ENCODE data around the gene PGGT1B.

The PGGT1B gene

DNA sequence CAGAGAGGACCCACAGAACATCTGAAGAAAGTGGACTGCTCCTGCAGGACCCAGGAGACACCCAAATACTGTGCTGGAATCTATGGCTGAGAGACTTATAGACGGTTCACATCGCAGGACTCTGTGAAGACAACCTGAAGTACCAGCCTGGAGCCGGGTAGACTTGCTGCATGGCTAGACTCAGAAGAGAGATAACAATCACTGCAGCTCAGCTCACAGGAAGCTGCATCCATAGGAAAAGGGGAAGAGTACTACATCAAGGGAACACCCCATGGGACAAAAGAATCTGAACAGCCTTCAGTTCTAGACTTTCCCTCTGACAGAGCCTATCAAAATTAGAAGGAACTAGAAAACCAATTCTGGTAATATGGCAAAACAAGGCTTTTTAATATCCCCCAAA, 66.5 kb downstream of the PGGT1B start:
- no peaks in the 10 kb centered on the region for H3K9me3 ChIP-seq (ENCODE audit: control insufficient read depth, insufficient read depth, low read length)
- H3K27me3 ChIP-seq (ENCODE audit: control insufficient read depth, insufficient read depth, low read length) = no peaks in the 10 kb centered on the region
- H3K4me1 ChIP-seq (ENCODE audit: control insufficient read depth, insufficient read depth, low read length) = no peaks in the 10 kb centered on the region
- no peak overlapping the region for H3K9ac ChIP-seq (ENCODE audit: low read depth, low read length)
- no peak overlapping the region for H3K4me3 ChIP-seq (ENCODE audit: low read depth, low read length)
- H3K36me3 ChIP-seq (ENCODE audit: control insufficient read depth, insufficient read depth, low read length) = no peaks in the 10 kb centered on the region

DNA sequence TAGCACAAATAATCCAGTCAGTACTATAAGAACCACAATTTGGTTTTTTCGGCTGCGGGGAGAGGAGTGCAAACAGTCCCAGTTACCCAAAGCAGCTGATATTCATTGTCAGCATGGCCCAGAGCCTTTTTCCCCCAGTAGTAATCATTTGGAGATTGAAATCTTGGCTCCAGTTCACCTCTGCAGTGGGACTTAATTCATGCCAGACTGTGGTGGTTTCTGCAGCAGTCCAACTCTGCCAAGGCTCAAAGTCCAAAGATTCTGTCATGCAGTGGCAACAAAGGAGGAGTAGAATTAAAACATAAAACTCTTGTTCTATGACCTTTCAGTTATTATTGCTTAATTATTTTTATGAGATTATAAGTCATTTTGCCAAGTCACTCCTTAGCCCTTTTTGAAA, 68.0 kb downstream of the PGGT1B start:
- Histone ChIP-seq H3K27me3 (ENCODE audit: control insufficient read depth, insufficient read depth, low read length) (no peaks in the 10 kb centered on the region), H3K9me3 (ENCODE audit: control insufficient read depth, insufficient read depth, low read length) (no peaks in the 10 kb centered on the region), H3K4me3 (ENCODE audit: low read depth, low read length) (no peak overlapping the region), H3K4me1 (ENCODE audit: control insufficient read depth, insufficient read depth, low read length) (peaks cover 3% of the 10 kb centered on the region), H3K9ac (ENCODE audit: low read depth, low read length) (no peak overlapping the region), H3K36me3 (ENCODE audit: control insufficient read depth, insufficient read depth, low read length) (no peaks in the 10 kb centered on the region)

DNA sequence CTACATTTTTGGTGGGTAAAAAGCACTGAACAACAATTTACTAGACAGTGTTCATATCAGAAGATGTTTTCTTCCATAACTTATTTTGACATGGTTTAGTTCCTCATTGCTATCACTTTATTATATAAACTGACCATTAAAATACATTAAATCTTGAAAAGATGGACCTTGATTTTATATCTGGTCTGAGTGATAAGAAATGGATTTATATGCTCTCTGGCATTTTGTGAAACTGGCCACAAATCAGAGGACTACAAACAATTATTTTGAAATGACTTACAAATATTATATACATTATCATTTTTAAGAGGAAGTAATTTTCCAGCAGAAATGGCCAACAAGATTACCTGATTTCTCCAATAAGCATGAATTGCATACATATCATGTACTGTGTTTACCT, 69.4 kb downstream of the PGGT1B start:
- H3K36me3 ChIP-seq (ENCODE audit: control insufficient read depth, insufficient read depth, low read length) = no peaks in the 10 kb centered on the region
- no peak overlapping the region for H3K9ac ChIP-seq (ENCODE audit: low read depth, low read length)
- H3K27me3 ChIP-seq (ENCODE audit: control insufficient read depth, insufficient read depth, low read length) = no peaks in the 10 kb centered on the region
- H3K4me3 ChIP-seq (ENCODE audit: low read depth, low read length) = no peak overlapping the region
- H3K4me1 ChIP-seq (ENCODE audit: control insufficient read depth, insufficient read depth, low read length) = peaks cover 3% of the 10 kb centered on the region
- H3K9me3 ChIP-seq (ENCODE audit: control insufficient read depth, insufficient read depth, low read length) = no peaks in the 10 kb centered on the region

DNA sequence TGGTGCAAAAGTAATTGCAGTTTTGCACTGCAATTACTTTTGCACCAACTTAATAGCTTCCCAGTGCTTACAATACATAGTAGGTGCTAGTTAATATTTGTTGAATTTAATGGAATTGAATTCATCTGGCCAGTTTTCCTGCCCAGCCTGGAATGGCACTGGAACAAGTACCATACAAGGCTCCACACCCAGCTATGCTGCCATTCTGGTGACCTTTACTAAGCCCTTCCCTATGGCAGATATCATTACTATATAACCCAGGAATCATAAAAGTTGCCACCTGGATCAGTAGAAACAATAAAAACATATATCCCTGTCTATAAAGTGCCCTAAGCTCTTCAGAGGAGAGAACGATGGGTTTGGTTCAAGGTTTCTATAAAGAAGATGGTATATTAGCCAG, 70.6 kb downstream of the PGGT1B start:
- Histone ChIP-seq H3K36me3 (ENCODE audit: control insufficient read depth, insufficient read depth, low read length) (no peaks in the 10 kb centered on the region), H3K4me1 (ENCODE audit: control insufficient read depth, insufficient read depth, low read length) (peaks cover 3% of the 10 kb centered on the region), H3K9ac (ENCODE audit: low read depth, low read length) (no peak overlapping the region), H3K27me3 (ENCODE audit: control insufficient read depth, insufficient read depth, low read length) (no peaks in the 10 kb centered on the region), H3K9me3 (ENCODE audit: control insufficient read depth, insufficient read depth, low read length) (no peaks in the 10 kb centered on the region), H3K4me3 (ENCODE audit: low read depth, low read length) (no peak overlapping the region)

DNA sequence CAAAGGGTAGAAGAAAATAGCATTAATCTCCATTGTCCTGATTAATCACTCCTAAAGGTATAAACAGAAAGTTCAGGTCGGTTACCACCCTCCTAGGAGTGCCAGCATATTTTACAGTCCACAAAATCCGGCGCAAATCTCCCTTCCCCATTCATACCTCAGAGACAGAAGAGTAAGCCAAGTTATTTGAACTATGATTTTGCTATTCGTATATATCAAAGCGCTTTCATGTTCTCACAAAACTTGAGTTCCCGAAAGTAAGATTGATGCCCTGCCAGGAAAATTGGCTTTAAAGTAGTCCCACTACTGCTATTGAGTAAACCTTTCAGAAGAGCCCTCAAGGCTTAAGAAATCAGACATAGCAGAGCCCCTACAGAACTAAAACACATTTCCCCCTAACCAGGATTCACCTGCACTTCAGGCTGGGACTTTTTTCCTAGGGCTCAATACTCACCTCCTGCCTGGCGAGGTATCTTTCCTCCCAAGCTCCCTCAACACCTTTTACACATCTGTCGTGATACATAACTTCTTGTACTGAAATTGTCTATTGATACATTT, 71.1 kb downstream of the PGGT1B start:
- Histone ChIP-seq H3K36me3 (ENCODE audit: control insufficient read depth, insufficient read depth, low read length) (no peaks in the 10 kb centered on the region), H3K27me3 (ENCODE audit: control insufficient read depth, insufficient read depth, low read length) (no peaks in the 10 kb centered on the region), H3K4me3 (ENCODE audit: low read depth, low read length) (no peak overlapping the region), H3K9ac (ENCODE audit: low read depth, low read length) (no peak overlapping the region), H3K9me3 (ENCODE audit: control insufficient read depth, insufficient read depth, low read length) (no peaks in the 10 kb centered on the region), H3K4me1 (ENCODE audit: control insufficient read depth, insufficient read depth, low read length) (peaks cover 3% of the 10 kb centered on the region)

DNA sequence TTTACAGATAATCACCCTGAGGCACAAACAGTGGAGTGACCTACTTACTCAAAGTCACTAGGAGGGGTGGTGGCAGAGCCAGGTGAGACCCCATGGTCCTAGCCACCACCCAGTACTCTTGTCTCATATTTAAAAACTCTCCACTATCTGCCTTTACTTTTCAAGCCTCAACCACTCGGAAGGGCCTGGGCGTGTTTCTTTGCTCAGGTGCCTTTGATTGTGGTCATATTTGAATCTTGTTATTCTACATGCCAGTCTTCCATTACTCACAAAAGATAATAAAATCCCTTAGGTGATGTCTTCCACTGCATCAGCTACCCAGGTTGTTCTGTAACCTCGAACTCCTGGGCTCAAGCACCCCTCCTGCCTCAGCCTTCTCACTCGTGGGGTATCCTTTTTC, 72.3 kb downstream of the PGGT1B start:
- H3K4me3 ChIP-seq (ENCODE audit: low read depth, low read length) = no peak overlapping the region
- peaks cover 3% of the 10 kb centered on the region for H3K4me1 ChIP-seq (ENCODE audit: control insufficient read depth, insufficient read depth, low read length)
- H3K36me3 ChIP-seq (ENCODE audit: control insufficient read depth, insufficient read depth, low read length) = no peaks in the 10 kb centered on the region
- H3K27me3 ChIP-seq (ENCODE audit: control insufficient read depth, insufficient read depth, low read length) = no peaks in the 10 kb centered on the region
- H3K9me3 ChIP-seq (ENCODE audit: control insufficient read depth, insufficient read depth, low read length) = no peaks in the 10 kb centered on the region
- H3K9ac ChIP-seq (ENCODE audit: low read depth, low read length) = no peak overlapping the region

DNA sequence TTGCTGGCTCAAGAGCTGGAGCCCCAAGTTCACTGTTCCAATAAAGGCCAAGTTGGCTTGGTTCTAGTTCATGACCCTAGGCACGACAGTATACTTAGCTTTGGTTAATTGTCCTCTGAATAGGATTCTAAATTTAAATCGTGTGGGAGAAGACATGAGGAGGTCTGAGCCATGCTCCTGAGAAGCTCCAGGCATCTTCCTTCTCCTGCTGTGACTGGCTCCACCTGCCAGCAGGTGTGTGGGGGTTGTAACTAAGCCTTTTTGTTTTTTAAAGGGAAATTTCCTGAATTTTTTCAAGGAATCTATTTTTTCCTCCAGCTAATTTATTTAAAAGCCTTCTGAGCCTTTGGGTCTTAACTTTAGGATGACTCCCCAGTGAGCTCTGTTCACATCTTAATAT, 72.8 kb downstream of the PGGT1B start:
- Histone ChIP-seq H3K9ac (ENCODE audit: low read depth, low read length) (no peak overlapping the region), H3K4me1 (ENCODE audit: control insufficient read depth, insufficient read depth, low read length) (peaks cover 3% of the 10 kb centered on the region), H3K9me3 (ENCODE audit: control insufficient read depth, insufficient read depth, low read length) (no peaks in the 10 kb centered on the region), H3K36me3 (ENCODE audit: control insufficient read depth, insufficient read depth, low read length) (no peaks in the 10 kb centered on the region), H3K27me3 (ENCODE audit: control insufficient read depth, insufficient read depth, low read length) (no peaks in the 10 kb centered on the region), H3K4me3 (ENCODE audit: low read depth, low read length) (no peak overlapping the region)

DNA sequence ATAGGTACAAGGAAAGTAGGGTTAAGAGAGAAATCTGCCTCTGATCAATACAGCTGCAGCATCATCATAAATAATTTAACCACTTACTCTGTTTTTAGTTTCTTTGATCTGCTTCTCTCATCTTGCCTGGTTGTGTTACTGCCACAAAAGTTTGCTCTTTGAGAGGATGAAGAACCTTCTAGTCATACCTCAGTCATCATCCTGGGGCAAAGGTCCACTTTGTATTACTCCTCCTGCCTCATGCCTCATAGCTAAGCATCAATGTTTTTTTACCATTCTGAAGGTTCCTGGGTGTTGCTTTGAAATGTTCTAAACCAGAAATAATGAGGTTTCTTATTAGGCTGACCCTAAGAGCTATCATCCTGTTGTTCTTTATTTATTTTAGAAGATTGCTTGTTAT, 75.9 kb downstream of the PGGT1B start:
- Histone ChIP-seq H3K36me3 (ENCODE audit: control insufficient read depth, insufficient read depth, low read length) (no peaks in the 10 kb centered on the region), H3K4me3 (ENCODE audit: low read depth, low read length) (no peak overlapping the region), H3K27me3 (ENCODE audit: control insufficient read depth, insufficient read depth, low read length) (peaks cover 14% of the 10 kb centered on the region), H3K9me3 (ENCODE audit: control insufficient read depth, insufficient read depth, low read length) (no peaks in the 10 kb centered on the region), H3K9ac (ENCODE audit: low read depth, low read length) (no peak overlapping the region), H3K4me1 (ENCODE audit: control insufficient read depth, insufficient read depth, low read length) (peaks cover 3% of the 10 kb centered on the region)

DNA sequence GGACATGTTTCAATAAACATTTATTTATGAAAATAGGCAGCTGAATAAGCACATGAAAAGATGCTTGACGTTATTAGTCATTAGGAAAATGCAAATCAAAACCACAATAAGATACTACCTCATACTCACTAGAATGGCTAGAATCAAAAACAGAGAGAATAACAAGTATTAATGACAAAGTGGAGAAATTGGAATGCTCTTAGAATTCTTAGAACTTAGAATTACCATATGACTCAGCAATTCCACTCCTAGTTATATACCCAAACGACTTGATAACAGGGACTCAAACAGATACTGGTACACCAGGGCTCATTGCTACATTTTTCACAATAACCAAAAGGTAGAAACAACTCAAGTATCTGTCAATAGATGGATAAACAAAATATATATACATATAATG, 77.9 kb downstream of the PGGT1B start:
- Histone ChIP-seq H3K4me1 (ENCODE audit: control insufficient read depth, insufficient read depth, low read length) (no peaks in the 10 kb centered on the region), H3K36me3 (ENCODE audit: control insufficient read depth, insufficient read depth, low read length) (no peaks in the 10 kb centered on the region), H3K9ac (ENCODE audit: low read depth, low read length) (no peak overlapping the region), H3K27me3 (ENCODE audit: control insufficient read depth, insufficient read depth, low read length) (peaks cover 34% of the 10 kb centered on the region), H3K9me3 (ENCODE audit: control insufficient read depth, insufficient read depth, low read length) (no peaks in the 10 kb centered on the region), H3K4me3 (ENCODE audit: low read depth, low read length) (no peak overlapping the region)

DNA sequence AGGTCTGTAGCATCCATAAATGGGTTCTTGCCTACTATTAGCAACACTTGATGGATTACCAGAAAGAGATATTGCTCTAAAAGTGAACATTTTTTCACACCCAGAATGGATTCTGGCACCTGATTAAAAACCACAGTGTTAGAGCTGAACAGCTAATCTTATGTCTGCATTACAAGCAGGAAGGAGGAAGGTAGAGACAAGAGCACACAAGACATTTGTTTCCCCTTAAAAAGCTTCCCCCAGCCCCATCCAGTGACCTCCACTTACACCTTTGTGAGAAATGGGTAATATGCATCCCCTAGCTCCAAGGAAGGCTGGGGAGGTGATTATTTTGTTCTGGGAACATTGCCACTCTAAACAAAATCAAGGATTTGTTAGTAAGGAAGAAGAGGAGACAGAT, 80.9 kb downstream of the PGGT1B start:
- Histone ChIP-seq H3K36me3 (ENCODE audit: control insufficient read depth, insufficient read depth, low read length) (no peaks in the 10 kb centered on the region), H3K4me3 (ENCODE audit: low read depth, low read length) (peak overlapping the region; percentile 5), H3K27me3 (ENCODE audit: control insufficient read depth, insufficient read depth, low read length) (peaks cover 64% of the 10 kb centered on the region), H3K9ac (ENCODE audit: low read depth, low read length) (no peak overlapping the region), H3K4me1 (ENCODE audit: control insufficient read depth, insufficient read depth, low read length) (no peaks in the 10 kb centered on the region), H3K9me3 (ENCODE audit: control insufficient read depth, insufficient read depth, low read length) (no peaks in the 10 kb centered on the region)

DNA sequence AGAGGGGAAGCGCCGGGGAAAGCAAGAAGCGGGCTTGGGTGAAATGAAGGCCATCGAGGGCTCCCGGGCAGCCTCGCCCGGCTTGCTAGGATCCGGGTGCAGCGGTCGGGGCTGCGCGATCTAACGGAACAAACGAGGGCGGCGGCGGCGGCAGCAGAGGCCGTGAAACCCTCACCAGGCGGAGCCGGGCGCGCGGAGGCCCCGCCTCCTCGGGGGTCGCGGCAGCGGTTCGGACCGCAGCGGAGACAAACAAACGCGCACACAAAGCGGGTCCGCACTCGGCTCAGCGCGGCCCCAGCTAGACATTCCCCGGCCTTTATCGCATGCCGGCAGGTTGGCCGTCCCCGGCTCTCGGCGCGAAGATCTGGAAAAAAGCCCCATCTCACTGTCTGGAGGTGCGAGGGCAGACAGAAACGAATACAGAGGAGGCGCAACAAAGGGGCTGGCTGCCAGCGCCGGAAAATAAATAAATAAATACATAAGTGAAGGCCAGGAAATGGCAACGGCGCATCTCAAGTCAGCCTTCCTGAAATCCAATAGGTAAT, 82.4 kb downstream of the PGGT1B start:
- Histone ChIP-seq H3K9ac (ENCODE audit: low read depth, low read length) (no peak overlapping the region), H3K36me3 (ENCODE audit: control insufficient read depth, insufficient read depth, low read length) (no peaks in the 10 kb centered on the region), H3K4me1 (ENCODE audit: control insufficient read depth, insufficient read depth, low read length) (no peaks in the 10 kb centered on the region), H3K27me3 (ENCODE audit: control insufficient read depth, insufficient read depth, low read length) (peaks cover 69% of the 10 kb centered on the region), H3K9me3 (ENCODE audit: control insufficient read depth, insufficient read depth, low read length) (no peaks in the 10 kb centered on the region), H3K4me3 (ENCODE audit: low read depth, low read length) (peak overlapping the region; percentile 52)

DNA sequence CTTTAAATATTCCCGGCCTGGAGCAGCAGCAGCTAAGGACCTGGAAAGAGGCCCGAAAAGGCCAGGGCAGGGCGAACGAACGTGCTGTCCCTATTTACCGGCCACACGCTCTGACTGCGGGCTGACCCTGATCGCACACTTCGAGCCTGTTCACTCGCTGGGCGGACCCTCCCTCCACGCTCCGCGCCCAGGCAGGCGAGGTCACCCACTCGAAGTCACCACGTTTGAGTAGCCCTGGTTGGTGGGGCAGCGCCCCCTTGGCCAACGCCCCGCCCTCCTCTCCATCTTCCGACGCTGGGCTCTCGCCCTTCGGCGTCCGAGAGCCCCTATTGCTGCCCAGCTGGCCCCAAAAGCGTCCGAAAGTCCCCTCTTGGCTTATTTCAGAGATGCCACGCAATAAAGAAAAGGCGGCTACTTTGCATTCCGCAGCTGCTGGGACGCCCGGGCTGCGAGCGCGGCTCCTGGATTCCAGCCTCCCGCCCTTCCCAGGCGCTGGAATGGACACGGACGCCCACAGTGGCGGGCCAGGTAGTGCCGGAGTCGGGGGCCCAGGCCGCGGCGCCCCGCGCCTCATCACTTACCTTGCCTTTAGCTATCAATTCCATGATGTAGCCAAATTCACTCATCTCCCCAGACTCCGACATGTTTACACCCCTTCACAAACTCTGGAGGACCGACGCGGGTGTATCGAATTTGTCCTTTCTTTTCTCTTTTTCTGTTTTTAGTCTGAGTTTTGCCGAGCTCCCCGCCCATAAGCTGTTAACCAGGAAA, 83.1 kb downstream of the PGGT1B start:
- H3K9ac ChIP-seq (ENCODE audit: low read depth, low read length) = no peak overlapping the region
- no peaks in the 10 kb centered on the region for H3K9me3 ChIP-seq (ENCODE audit: control insufficient read depth, insufficient read depth, low read length)
- H3K27me3 ChIP-seq (ENCODE audit: control insufficient read depth, insufficient read depth, low read length) = peaks cover 75% of the 10 kb centered on the region

More for the DNA sequence above, 83.1 kb downstream of the PGGT1B start:
- Histone ChIP-seq H3K4me3 (ENCODE audit: low read depth, low read length) (peak overlapping the region; percentile 52), H3K36me3 (ENCODE audit: control insufficient read depth, insufficient read depth, low read length) (no peaks in the 10 kb centered on the region), H3K4me1 (ENCODE audit: control insufficient read depth, insufficient read depth, low read length) (no peaks in the 10 kb centered on the region)
